HL-60 (cell line): ENCODE data around the gene UBAP2.

Source experiments
- DNase-seq, 2 experiments: peaks; one replicate each; pipeline ENCODE4 v3.0.0-alpha.2; 2010 to 2020; ENCODE audit warnings: low read depth in 1 of 2, low spot score in 1 of 2
- H3K27ac ChIP-seq: fragments of 250-450 bp; sonication (Bioruptor Pico); replicated peaks from 2 replicates; pipeline ENCODE4 v1.5.1; 2020; ENCODE audit warnings: mild to moderate bottlenecking, moderate library complexity
- H3K27me3 ChIP-seq: fragments of 250-450 bp; sonication (Bioruptor Pico); 2 replicates; pipeline ENCODE4 v1.5.1; 2021; ENCODE audit warnings: mild to moderate bottlenecking, moderate library complexity; ENCODE audit not compliant: insufficient read depth, poor library complexity, severe bottlenecking
- H3K4me3 ChIP-seq: replicated peaks from 2 replicates; pipeline ENCODE4 v1.5.1; 2011; ENCODE audit warnings: mild to moderate bottlenecking, control low read depth, low read length; ENCODE audit not compliant: insufficient read depth
- GABPA ChIP-seq: IDR thresholded peaks from 2 replicates; pipeline ENCODE4 v1.6.1; 2012; ENCODE audit warnings: low read depth
- POLR2AphosphoS5 ChIP-seq: IDR thresholded peaks from 2 replicates; pipeline ENCODE4 v1.6.1; 2012; ENCODE audit warnings: low read depth
- SPI1 ChIP-seq: IDR thresholded peaks from 2 replicates; pipeline ENCODE4 v1.6.1; 2012; ENCODE audit warnings: low read depth, mild to moderate bottlenecking, borderline replicate concordance
- TF ChIP-seq, protein P1 (sequence below): IDR thresholded peaks from 2 replicates; pipeline ENCODE4 v1.6.1; 2012; ENCODE audit warnings: low read depth; ENCODE audit not compliant: insufficient replicate concordance
- TF ChIP-seq, protein P2 (sequence below): IDR thresholded peaks from one replicate; pipeline ENCODE4 v1.5.1; 2011; ENCODE audit warnings: low read length, control low read depth, inconsistent platforms; ENCODE audit not compliant: insufficient read depth

Gene UBAP2

DNA sequence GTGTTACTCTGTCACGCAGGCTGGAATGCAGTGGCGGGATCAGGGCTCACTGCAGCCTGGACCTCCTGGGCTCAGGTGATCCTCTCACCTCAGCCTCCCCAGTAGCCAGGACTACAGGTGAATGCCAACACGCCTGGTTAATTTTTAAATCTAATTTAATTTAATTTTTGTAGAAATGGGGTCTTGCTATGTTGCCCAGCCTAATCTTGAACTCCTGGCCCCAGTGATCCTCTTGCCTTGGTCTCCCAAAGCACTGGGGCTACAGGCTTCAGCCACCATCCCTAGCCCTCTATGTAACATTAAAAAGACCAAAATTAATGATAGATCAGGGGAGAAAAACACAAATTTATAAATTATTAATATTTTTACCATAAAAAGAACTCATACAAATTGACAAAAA lies 11.3 kb upstream of the UBAP2 start:
- Histone ChIP-seq H3K4me3 (no peak overlapping the region), H3K27ac (no peak overlapping the region), H3K27me3 (no peaks in the 10 kb centered on the region)
- TF ChIP-seq SPI1, result no peak
- TF ChIP-seq, protein P1, sequence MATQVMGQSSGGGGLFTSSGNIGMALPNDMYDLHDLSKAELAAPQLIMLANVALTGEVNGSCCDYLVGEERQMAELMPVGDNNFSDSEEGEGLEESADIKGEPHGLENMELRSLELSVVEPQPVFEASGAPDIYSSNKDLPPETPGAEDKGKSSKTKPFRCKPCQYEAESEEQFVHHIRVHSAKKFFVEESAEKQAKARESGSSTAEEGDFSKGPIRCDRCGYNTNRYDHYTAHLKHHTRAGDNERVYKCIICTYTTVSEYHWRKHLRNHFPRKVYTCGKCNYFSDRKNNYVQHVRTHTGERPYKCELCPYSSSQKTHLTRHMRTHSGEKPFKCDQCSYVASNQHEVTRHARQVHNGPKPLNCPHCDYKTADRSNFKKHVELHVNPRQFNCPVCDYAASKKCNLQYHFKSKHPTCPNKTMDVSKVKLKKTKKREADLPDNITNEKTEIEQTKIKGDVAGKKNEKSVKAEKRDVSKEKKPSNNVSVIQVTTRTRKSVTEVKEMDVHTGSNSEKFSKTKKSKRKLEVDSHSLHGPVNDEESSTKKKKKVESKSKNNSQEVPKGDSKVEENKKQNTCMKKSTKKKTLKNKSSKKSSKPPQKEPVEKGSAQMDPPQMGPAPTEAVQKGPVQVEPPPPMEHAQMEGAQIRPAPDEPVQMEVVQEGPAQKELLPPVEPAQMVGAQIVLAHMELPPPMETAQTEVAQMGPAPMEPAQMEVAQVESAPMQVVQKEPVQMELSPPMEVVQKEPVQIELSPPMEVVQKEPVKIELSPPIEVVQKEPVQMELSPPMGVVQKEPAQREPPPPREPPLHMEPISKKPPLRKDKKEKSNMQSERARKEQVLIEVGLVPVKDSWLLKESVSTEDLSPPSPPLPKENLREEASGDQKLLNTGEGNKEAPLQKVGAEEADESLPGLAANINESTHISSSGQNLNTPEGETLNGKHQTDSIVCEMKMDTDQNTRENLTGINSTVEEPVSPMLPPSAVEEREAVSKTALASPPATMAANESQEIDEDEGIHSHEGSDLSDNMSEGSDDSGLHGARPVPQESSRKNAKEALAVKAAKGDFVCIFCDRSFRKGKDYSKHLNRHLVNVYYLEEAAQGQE, result no peak
- no peak for TF ChIP-seq POLR2AphosphoS5
- TF ChIP-seq, protein P2, sequence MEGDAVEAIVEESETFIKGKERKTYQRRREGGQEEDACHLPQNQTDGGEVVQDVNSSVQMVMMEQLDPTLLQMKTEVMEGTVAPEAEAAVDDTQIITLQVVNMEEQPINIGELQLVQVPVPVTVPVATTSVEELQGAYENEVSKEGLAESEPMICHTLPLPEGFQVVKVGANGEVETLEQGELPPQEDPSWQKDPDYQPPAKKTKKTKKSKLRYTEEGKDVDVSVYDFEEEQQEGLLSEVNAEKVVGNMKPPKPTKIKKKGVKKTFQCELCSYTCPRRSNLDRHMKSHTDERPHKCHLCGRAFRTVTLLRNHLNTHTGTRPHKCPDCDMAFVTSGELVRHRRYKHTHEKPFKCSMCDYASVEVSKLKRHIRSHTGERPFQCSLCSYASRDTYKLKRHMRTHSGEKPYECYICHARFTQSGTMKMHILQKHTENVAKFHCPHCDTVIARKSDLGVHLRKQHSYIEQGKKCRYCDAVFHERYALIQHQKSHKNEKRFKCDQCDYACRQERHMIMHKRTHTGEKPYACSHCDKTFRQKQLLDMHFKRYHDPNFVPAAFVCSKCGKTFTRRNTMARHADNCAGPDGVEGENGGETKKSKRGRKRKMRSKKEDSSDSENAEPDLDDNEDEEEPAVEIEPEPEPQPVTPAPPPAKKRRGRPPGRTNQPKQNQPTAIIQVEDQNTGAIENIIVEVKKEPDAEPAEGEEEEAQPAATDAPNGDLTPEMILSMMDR, result no peak
- TF ChIP-seq GABPA, result no peak
- DNase-seq, result no peak

- no peaks in the 10 kb centered on the region for H3K27me3 ChIP-seq
- no peak overlapping the region for H3K4me3 ChIP-seq
- TF ChIP-seq SPI1 (no peak), GABPA (no peak), POLR2AphosphoS5 (no peak)
- TF ChIP-seq, protein P2, result no peak
- TF ChIP-seq, protein P1, result no peak
- DNase-seq, result no peak
- H3K27ac ChIP-seq, result no peak overlapping the region
Observed at GRCh38 chr9:34059281-34059680, 10.6 kb upstream of the UBAP2 start.

- 0 out of 2 replicates have a peak, but pooled peaks have one; percentile 24 for TF ChIP-seq GABPA
- TF ChIP-seq, protein P1, result no peak
- DNase-seq, result peak in 1 of 2 experiments; percentile 2
- no peaks in the 10 kb centered on the region for H3K27me3 ChIP-seq
- H3K27ac ChIP-seq, result peak overlapping the region; percentile 98
- H3K4me3 ChIP-seq, result peak overlapping the region; percentile 88
Observed at GRCh38 chr9:34049630-34050384, 1.1 kb upstream of the UBAP2 start.
